ELR (cell line): ENCODE data around the gene NKX1-1.

Experiments
- DNase-seq: peaks from one replicate; pipeline ENCODE4 v3.0.0-alpha.2; 2015; ENCODE audit warnings: low read depth

NKX1-1 gene

DNA sequence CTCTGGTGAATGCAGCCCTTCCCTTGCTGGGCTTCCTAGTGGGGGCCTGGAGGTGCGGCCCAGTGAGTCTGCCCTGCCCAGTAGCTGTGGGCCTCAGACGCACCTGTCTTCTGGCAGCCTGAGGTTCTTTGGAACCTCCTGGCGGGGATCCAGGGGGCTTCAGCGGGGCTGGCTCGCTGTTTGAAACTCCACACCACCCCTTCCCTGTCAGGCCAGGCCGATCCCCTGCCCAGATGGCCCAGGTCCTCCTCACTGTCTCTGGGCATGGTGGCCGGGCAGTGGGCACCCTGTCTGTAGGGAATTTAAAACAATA, 10.7 kb upstream of the NKX1-1 start:
- no peak for DNase-seq

DNA sequence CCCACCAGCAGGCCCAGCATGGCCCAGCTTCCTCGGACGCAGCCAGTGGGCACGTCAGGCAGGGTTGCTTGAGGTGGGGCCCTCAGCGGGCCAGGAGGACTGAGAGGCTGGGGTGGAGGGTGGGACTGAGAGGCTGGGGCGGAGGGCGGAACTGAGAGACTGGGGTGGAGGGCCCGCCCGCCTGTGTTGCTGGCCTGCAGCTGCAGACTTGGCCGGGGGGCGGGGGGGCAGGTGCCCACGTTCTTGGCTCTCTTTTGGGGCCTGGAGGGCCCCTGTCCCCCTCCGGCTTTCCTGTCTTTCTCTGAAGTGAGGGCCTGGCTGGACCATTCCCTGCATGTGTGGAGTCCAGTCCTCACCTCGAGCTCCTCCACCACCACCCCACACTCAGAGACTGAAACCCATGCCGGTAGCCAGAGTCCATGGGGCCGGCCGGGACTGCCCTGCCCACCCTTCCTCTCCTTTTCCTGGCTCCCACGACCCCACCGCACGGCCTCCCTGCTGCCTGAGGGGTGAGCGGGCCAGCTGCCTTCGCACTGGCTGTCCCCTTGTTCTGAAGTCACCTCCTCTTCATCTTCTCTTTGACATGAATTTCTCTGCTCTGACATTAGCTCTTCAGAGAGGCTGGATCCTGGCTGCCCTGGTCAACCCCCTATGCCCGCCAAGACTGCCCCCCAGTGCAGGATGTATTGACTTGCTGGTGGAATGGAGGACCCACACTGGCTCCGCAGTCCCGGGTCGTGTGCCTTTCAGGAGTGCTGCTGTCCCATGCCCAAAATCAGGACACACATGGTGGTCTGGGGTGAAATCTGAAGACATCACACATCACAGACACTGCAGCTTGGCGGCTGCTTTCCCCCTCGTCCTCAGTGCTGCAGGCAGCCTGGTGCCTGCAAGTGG, 10.1 kb upstream of the NKX1-1 start:
- DNase-seq, result no peak

DNA sequence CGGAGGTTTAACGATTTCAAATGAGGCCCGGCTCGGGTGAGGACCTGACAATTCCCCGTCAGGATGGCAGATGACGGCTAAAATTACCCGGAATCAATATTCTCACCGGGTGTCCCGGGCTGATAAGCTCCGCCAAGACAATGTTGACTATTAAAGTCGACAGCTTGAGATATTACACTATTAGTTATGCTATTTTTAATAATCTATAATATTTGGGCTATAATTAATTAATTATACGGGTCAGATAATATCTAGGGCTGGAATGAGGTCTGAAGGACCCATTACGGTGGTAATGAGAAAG, 9.4 kb upstream of the NKX1-1 start:
- no peak for DNase-seq

DNA sequence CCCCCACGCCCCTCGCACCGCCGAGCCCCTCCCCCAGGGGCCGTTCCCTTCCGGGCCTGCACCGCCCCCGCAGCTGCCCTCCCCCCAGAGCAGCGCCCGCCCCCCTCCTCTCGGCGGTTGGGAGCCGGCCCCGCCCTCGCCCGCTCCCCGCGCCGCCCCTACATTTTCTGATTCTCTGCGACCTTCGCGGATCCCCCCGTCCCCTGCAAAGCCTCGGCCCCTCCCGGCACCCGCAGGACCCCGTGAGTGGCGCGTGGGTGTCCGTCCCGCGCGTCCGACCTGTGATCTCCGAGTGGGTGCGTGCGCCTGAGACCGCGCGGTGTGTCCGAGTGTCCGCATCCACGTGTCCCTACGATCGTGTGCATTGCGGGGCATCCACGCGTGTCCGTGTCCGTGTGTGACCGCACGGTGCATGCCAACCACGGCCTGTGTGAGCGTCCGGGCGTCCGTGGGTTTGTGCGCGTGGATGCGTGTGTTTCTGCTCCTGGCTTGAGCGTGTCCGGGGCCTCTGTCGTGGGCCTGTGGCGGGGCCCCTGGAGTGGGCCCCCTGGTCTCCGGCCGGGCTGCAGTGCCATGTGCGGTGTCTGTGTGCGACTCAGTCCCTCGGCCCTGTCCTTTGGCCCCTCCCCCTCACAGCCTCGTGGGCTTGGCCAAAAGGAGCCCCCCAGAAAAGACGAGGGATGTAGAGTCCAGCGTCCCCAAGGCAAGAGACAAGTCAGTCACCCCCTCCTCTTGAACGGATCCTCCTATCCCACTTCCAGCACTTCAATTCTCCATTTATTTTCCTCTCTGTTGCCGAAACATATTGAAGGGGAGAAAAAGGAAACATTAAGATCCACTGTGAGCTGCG, 8.8 kb upstream of the NKX1-1 start:
- DNase-seq, result no peak

DNA sequence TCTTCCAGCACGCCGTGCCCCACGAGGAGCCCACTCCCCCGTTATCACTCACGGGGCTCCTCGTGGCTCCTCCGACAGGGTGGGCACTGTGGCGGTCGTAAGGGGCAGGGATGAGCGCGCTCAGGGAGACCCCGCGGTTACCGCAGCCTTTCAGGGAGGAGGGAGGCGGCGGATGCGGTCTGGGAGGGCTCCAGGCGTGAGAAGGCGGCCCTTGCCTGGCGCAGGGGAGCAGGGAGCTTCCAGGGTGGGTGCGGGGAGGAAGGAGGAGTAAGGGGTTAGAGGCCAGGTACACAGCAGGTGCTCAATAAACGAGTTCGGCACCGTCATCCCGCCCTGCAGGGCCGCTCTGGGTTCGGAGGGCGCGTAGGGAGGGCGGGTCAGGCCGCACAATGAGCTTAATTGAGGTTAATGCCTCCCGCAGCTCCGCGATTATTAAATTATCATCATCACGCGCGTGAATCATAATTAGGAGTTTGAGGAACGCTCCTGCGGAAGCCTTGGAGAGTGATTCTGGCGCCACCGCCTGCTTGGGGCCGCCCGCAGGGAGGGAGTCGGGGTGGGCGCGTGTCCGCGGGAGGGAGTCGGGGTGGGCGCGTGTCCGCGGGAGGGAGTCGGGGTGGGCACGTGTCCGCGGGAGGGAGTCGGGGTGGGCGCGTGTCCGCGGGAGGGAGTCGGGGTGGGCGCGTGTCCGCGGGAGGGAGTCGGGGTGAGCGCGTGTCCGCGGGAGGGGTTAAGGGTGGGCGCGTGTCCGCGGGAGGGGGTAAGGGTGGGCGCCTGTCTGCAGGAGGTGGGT, 7.6 kb upstream of the NKX1-1 start:
- no peak for DNase-seq

DNA sequence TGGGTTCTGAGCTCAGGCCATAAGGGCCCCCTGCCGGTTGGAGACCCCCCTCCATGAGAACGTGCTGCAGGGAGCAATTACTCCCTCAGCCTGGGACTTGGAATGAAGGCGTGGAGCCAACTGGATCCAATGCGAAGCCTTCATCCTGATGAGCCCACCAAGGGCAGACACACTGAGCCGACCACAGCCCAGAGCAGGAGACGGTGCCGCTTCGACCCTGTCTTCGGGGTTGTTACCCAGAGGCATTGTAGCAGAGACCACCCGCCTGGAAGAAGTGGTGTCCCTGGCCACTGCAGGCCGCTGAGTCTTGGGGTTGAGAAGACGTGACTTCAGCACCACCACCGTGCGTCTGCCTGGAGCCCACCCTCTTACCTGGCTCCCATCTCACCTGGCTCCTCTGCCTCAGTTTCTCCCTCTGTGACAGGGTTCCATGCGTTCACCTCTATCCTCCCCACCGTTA, 7.0 kb upstream of the NKX1-1 start:
- no peak for DNase-seq

DNA sequence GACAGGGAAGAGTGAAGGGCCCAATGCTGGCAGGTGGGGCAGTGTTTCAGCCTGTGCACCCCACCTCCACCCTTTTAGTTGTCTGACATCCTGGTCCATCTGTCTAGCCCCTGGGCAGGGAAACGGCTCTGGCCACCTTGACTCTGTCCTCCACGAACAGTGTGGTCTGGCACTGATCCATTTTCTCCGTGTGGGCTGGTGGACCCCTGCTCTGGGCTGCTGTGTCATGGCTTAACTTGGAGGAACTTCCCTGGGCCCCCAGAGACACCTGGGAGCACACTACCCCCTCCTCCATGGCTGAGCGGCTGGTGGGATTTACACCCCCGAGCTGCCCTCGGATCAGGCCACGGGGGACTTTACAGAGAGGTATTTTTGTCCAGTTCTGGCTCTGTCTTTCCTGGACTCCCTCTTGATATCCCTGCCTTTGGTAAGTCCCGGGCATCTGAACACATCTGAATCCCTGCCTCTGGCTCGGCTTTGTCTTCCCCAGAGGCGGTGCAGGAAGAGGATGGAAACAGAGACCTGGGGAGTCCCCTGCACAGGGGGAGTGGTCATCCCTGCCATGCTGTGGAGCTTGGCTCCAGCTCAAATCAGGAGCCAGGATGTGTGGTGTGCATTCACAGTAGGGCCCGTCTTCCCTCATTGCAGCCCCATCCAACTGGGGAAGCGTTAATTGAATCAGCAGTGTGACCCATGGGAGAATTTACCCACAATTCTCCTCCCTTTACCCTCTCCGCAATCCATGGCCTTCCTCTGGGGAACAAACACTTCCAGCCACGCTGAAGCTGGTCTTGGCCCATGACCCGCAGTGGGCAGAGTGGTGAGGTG, 6.3 kb upstream of the NKX1-1 start:
- DNase-seq, result no peak

DNA sequence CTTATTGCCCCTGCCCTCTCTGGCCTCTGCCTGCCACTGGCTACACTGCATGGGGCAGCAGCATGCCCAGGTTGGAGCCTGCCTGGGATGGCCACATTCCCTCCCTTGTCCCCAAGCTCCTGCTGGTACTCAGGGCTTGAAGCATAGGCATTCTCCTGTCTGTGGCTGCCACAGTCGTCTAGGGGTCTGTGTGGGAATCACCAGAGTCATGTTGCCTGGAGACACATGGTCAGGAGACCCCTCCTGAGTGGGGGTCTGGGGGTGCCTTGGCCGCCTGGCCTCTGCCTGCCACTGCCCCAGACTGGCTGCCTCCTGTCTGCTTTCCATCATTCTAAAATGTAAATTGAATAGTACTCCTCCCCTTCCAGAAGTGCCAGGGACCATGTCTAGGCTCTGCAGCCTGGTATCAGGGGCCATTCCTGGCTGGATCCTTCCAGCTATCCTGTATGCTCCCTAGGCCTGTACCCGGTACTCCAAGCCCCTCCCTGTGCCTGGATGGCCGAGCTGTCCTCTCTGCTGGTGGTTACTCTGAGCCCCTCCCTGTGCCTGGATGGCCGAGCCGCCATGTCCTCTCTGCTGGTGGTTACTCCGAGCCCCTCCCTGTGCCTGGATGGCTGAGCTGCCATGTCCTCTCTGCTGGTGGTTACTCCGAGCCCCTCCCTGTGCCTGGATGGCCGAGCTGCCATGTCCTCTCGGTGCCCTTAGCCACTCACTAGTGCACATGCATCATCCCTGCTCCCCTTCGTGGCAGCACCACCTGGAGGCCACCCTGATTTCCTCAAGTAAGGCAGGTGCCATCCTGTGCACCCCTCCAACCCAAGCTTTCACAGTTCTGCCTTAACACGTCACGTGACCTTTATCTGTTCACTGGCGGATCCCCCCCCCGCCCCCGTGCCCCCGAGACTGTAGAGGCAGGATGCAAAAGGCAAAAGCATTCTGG, 5.5 kb upstream of the NKX1-1 start:
- no peak for DNase-seq

DNA sequence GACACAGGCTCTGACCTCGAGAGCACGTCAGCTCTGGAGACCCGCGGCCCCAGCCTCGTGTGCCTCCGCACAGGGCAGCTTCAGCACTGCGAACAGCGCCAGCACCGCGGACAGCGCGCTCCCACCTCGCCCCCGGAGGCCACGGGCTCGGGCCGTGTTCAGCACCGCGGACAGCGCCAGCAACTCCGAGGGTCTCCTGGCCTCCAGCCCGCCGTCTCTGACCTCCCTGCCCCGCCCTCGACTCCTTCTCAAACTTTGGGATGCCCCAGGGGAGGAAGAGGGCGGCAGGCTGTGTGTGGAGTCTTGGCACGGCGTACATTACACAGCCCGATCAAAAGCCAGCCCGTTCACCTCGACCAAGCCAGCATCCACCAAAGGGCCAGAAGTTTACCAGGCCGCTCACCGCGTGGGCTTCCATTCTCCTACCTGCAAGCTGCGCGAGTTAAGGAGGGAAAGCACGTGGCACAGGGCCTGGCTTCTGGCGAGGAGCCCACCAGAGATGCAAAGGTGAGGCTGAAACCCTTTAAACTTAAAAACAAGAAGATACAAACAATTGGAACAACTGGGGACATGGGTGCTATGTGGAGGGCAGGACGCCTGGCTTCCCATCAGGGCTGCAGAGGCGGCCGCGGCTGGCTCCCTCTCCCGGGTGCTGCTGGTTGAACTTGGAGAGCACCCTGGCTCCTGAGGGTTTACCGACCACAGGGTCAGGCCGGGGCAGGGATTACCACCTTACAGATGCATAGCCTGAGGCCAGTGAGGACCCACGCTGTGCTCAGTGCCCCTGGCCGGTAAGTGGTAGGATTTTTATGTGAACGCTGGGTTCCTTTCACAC, 4.5 kb upstream of the NKX1-1 start:
- peak; percentile 53 for DNase-seq

DNA sequence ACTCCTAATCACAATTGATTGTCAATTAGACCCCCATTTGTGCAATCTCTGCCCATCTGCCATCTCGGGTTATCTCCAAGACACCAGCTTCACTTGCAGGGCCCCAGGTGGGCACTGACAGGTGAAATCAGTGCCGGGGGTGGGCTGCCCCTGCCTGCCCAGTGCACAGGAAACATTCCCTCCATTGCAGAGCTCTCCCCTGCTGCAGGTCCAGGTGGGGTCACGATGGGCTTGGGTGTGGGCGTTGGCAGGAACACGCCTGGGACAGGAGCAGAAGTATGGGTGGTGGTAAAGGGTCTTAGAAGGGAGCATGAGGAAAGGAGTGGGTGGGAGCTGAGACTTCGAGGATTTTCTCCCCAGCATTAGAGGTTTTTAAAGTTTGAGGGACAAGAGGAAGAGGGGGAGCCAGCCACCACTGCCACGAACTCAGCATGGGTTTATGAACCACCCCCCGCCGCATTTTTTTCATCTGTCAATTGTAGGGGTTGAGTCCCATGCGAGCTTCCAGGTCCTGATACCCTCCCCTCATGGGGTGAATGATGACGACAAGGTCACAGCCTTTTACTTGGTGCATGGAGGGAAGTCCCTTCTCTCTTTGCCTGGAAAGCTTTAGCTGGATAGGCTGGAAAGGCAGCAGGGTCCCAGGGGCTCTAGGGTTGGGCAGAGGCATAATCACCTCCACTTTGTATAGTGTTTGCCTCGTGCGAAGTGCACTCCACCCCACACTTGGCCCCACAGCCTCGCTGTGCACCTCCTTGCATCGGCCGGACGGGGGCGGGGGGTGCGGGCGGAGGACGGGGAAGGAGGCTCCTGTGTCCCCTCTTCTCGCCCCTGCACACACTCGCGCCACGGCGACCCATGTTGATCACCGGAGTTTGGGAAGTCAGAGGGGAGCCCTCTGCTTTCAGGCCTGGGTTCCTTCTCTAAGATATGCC, 3.5 kb upstream of the NKX1-1 start:
- DNase-seq, result no peak

DNA sequence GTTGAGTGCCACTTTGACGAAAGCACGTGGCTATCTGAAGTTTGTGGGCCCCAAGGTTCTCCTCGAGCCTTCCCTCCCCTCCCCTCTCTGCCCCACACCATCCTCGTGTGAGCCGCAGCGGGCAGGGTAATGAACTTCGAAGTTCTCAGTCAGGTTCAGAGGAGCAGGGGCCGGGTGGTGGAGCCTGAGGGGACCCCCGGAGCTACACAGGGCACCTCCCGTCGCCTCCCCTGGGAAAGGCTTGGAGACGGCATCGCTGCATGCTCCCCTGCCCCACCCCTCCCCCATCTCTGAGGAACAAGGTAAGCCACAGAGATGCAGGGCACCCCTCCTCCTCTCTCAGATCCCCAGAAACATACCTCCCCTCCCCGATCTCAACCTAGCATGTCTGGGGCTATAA, 2.8 kb upstream of the NKX1-1 start:
- no peak for DNase-seq

DNA sequence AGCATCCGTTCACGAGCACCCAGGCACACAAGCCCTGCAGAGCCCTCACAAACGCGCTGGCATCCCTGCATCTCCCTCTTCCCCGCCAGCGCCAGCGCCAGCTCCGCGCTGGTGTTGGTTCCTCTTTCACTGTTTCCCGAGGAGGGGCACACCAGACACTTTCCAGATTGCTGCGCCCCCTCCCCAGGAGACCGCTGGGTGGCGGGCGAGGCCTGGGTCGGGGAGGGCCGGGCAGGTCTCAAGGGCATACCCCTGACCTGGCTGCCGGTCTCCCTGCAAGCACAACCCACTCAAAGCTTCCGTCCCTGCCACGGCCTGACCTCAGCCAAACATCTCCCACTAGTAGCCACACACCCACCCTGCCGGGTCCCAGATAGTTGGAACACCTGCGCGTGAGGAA, 2.2 kb upstream of the NKX1-1 start:
- DNase-seq, result no peak

DNA sequence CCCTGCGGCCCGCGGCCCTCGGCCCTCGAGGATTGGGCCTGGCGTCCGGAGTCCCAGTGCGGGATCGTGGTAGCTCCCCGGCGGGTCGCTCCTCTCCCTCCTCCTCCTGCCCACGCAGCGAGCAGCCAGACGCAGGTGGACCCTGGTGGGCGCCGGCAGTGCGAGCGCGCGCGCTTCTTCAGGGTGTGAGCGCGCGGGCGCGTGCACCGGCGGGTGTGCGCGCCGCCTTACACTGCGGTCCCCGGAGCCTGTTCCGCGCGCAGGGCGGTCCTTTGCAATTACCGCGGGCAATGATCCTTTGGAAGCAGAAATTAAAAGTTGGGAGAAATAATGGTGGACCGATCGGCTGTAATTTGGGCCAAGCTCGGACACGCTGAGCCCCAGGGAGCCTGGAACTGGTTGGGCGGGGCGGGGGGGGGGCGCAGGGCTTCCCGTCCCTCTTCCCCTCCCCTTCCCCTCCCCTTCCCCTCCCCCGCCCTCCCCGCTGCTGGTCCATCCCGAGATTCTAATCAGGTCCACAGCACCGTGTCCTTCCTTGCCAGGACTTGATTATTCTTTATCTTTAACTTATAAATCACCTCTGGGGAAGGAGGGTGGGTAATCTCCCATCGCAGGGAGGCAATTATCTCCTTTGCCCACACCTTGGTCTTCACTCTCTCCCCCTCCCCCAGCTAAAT, 1.6 kb upstream of the NKX1-1 start:
- DNase-seq, result no peak

DNA sequence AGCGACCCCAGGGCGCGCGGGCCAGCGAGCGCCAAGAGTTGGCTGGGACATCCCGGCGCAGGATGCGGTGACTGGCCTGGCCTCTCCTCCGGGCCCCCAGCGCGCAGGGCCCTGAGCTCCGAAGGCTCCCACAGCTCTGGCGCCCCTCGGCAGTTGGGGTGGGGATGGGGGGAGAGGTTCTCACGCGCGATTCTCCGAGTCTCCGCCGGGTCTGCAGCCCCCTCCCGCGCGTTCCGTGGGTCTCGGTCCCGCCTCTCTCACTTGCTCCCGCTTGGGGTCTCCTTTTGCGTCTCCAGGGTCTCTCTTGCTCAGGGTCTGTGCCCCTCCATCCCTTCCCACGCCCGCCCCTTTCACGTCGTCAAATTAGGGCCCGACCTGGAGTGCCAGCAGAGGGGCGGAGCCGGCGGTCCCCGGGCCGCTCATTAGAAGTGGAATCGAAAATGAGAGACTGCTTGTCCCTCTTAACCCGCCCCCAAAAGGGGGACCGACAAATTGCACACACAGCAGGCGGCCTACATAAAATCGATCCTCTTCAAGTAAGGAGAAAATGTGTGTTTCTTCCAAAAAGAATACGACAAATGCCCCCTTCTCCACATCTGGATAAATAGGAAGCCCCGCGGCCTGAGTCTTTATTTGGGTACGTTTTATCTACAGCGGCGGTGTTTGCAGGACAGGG, 877 bp upstream of the NKX1-1 start:
- no peak for DNase-seq

DNA sequence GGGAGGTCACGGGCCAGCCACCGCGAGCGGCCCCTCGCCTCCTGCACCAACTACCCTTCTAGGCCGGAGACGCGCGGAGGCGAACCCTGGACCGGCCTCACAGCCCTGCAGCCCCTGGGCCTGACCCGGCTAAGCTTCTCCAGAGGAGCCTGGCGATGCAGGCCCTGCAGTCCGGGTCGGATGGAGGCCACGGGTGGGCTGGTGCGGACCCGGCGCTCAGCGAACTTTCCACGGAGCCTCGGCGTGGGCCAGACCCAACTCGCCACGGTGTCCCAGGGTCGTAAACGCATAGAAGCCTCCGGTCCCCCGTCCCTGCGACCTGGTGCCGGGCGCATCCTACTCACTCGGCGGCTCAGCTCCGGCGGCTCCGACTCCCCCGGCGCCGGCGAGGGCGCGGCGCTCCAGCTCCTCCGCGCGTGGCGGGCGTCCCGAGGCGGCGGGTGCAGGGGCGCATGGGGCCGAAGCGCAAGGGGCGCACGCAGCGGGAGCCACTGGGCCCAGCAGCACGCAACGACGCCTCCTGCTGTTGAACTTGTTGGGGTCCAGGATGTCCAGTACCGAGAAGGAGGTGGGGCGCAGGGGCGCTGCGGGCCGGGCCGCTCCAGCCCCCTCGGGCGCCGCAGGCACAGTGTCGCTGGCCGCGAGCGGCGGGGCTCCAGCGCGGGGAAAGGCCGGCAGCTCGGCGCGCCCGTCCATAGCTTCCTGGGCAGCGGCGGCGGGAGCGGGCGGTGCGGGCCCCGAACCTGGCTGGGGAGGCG, 427 bp downstream of the NKX1-1 start:
- no peak for DNase-seq

DNA sequence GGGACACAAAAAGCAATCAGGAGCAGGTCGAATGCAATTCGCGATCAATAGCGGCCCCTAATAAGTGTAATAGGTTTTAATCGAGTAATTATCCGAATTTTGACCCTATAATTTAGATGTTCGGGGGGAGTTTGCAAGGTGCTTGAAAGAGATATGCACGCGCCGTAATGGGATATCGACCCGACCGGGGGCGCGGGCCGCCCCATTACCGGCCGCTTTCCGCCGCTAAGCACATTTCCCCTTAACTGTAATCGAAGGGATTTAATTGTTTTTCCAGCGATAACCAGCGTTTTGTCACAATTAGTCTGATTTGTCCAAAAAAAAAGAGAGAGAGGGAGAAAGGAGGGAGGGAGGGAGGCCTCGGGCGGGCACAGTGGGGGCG, 997 bp downstream of the NKX1-1 start:
- no peak for DNase-seq
